Kidney (tissue), 14 donors: ENCODE data around the gene NKG7. TPM values are rescaled to one million over a fixed set of nuclear protein-coding genes. Genes with fewer than 3 reads are reported as not detected.

ENCODE experiments used
- DNase-seq, 5 donors: peaks; one replicate each; pipeline ENCODE4 v3.0.0-alpha.2; 2013 to 2020
- FAIRE-seq: peaks from 2 replicates; lab custom pipeline; 2012; peaks lifted over from hg19 to GRCh38; lab: Jason Lieb, UNC
- H3K27ac ChIP-seq, 2 donors: one replicate each; pipeline ENCODE4 v1.7.0; 2013; ENCODE audit warnings: low read depth in 2 of 2, low read length in 2 of 2, inconsistent platforms in 1 of 2
- H3K27me3 ChIP-seq: one replicate; pipeline ENCODE4 v1.7.1; 2013; ENCODE audit warnings: low read length, inconsistent platforms; ENCODE audit not compliant: control insufficient read depth, insufficient read depth
- H3K36me3 ChIP-seq, 3 donors: one replicate each; pipeline versions ENCODE4 v1.7.0 to v1.7.1; 2013; ENCODE audit warnings: low read length in 3 of 3, control low read depth in 1 of 3, inconsistent platforms in 1 of 3; ENCODE audit not compliant: insufficient read depth in 3 of 3, control insufficient read depth in 2 of 3
- H3K4me1 ChIP-seq, 3 donors: one replicate each; pipeline versions ENCODE4 v1.7.0 to v1.7.1; 2013; ENCODE audit warnings: low read length in 3 of 3, inconsistent platforms in 1 of 3, low read depth in 1 of 3; ENCODE audit not compliant: control insufficient read depth in 2 of 3, insufficient read depth in 2 of 3
- H3K4me3 ChIP-seq, 3 donors: one replicate each; pipeline versions ENCODE4 v1.7.0 to v1.8.1; 2013; ENCODE audit warnings: low read length in 3 of 3, control low read depth in 1 of 3, inconsistent platforms in 1 of 3
- H3K9ac ChIP-seq, 3 donors: one replicate each; pipeline versions ENCODE4 v1.7.0 to v1.7.1; 2013; ENCODE audit warnings: low read length in 3 of 3, control low read depth in 1 of 3, inconsistent platforms in 1 of 3
- H3K9me3 ChIP-seq, 3 donors: one replicate each; pipeline versions ENCODE4 v1.7.0 to v1.7.1; 2013; ENCODE audit warnings: low read length in 3 of 3, control low read depth in 1 of 3, inconsistent platforms in 1 of 3; ENCODE audit not compliant: control insufficient read depth in 2 of 3, insufficient read depth in 1 of 3
- CTCF ChIP-seq: IDR thresholded peaks from 3 replicates; pipeline ENCODE4 v1.5.1; 2012; ENCODE audit warnings: mild to moderate bottlenecking, moderate library complexity, borderline replicate concordance; ENCODE audit not compliant: insufficient read depth; ENCODE audit errors: extremely low read depth
- intact Hi-C: fragments of 100-400 bp; cut with DNase I; formaldehyde crosslinking; loops from one replicate; pipeline ENCODE4 v1.11.1; 2022
- polyA plus RNA-seq: library from polyadenylated mRNA; stranded (reverse); fragments of 350-450 nt; fragmentation: Illumina TruSeq; extraction: RNeasy Lipid Tissue Mini Kit (QIAGEN cat#74804); gene quantifications from one replicate; pipeline ENCODE4 v1.2.3, GENCODE V29; 2014; ENCODE audit warnings: low read depth, low replicate concordance; ENCODE audit not compliant: insufficient read depth
- total RNA-seq: library from RNA; stranded (reverse); fragmentation: NEBNext Ultra II Directional; extraction: Animal tissue kit (Norgen Biotek cat#: 25700); gene quantifications from one replicate; pipeline ENCODE4 v1.2.1, GENCODE V29; 2021
- donor health status: control.
- donor health status: control.
- donor health status: control.
- donor health status: control.
- donor health status: control.
- donor health status: DM: yes; HTN: yes; CAD: no.
- donor health status: Normal renal cell carcinoma (clear cell type).

NKG7 gene
- total and polyA plus RNA-seq, 2 donors from 2014 or later = 3.5 to 7.9 TPM

- H3K9ac ChIP-seq = peak overlapping the region; percentile 54 to 94 (median 83)
- peak overlapping the region; percentile 85 to 94 (median 87) for H3K4me3 ChIP-seq
- no peaks in the 10 kb centered on the region for H3K27me3 ChIP-seq
- DNase-seq (peak in 1 of 5 donors; percentile 90), FAIRE-seq (no peak)
- no peaks in the 10 kb centered on the region for H3K36me3 ChIP-seq
- intact Hi-C loops = no loop called here
- no peaks in the 10 kb centered on the region for H3K9me3 ChIP-seq
- no peak for TF ChIP-seq CTCF
- peaks cover 0 to 17% (median 5%) of the 10 kb centered on the region in 3 donors for H3K4me1 ChIP-seq
- peak overlapping the region; percentile 97 for H3K27ac ChIP-seq
Measured at GRCh38 chr19:51367255-51367564, 5.2 kb downstream of the NKG7 start.

- peaks cover 0 to 17% (median 5%) of the 10 kb centered on the region in 3 donors for H3K4me1 ChIP-seq
- intact Hi-C loops = no loop called here
- DNase-seq = peak; percentile 99
- no peak for TF ChIP-seq CTCF
- no peaks in the 10 kb centered on the region for H3K36me3 ChIP-seq
- FAIRE-seq = peak; percentile 35
- no peaks in the 10 kb centered on the region for H3K9me3 ChIP-seq
- H3K4me3 ChIP-seq = peak overlapping the region; percentile 85 to 94 (median 87)
- H3K27me3 ChIP-seq = no peaks in the 10 kb centered on the region
- peak overlapping the region; percentile 83 to 94 (median 90) for H3K9ac ChIP-seq
- H3K27ac ChIP-seq = peak overlapping the region; percentile 97
Measured at GRCh38 chr19:51366389-51367254, 5.8 kb downstream of the NKG7 start.

- TF ChIP-seq CTCF = no peak
- FAIRE-seq (no peak), DNase-seq (no peak)
- Histone ChIP-seq H3K9me3 (no peaks in the 10 kb centered on the region), H3K4me1 (peaks cover 0 to 17% (median 5%) of the 10 kb centered on the region in 3 donors), H3K9ac (peak within 1 kb of the TSS; percentile 83 to 94 (median 90)), H3K27ac (peak within 1 kb of the TSS; percentile 97), H3K4me3 (peak within 1 kb of the TSS; percentile 87 to 95 (median 94)), H3K27me3 (no peaks in the 10 kb centered on the region), H3K36me3 (no peaks in the 10 kb centered on the region)
- intact Hi-C loops = no loop called here
Measured at GRCh38 chr19:51365965-51366388, 6.5 kb downstream of the NKG7 start, which contains the start of gene ETFB. Gene ETFB (minus strand): TSS chr19:51366388. CDS start chr19:51366326, 62 bp downstream.
